SK-N-SH (cell line): ENCODE results near the gene LRRC8D. TPM values are rescaled to one million over a fixed set of nuclear protein-coding genes. Genes with fewer than 3 reads are reported as not detected.
A peak's percentile ranks its signal among the peaks of the same experiment; 100 is the strongest.

Experiments used
- CTCF ChIA-PET: fragments of 300-600, 350-600 bp; formaldehyde crosslinking; extraction: SDS; loops from one replicate; lab custom pipeline; 2021; lab: Yijun Ruan, JAX
- POLR2A ChIA-PET: fragments of 350-600 bp; sonication (Branson Sonifier 250); formaldehyde crosslinking; extraction: SDS; loops from one replicate; lab custom pipeline; 2020; ENCODE audit warnings: antibody characterized with exemption, inconsistent platforms; lab: Yijun Ruan, JAX
- DNase-seq: peaks from one replicate; pipeline ENCODE4 v3.0.0; 2012
- H2AFZ ChIP-seq: fragments of 200-600 bp; sonication (generic); 2 replicates; pipeline ENCODE4 v1.8.1; 2016; ENCODE audit warnings: antibody characterized with exemption, mild to moderate bottlenecking, low read depth
- H3F3A ChIP-seq: fragments of 200-600 bp; sonication (generic); replicated peaks from 2 replicates; pipeline ENCODE3; 2016; ENCODE audit warnings: antibody characterized with exemption, mild to moderate bottlenecking; ENCODE audit not compliant: insufficient read depth
- H3K27ac ChIP-seq, 2 experiments: fragments of 200-500 bp in 1 of 2; fragments of 200-600 bp in 1 of 2; sonication (Bioruptor generic) in 1 of 2; sonication (generic), shearing (Covaris generic) in 1 of 2; 2 replicates each; pipeline versions ENCODE4 v1.5.1 to v1.6.1; 2014 to 2016; ENCODE audit warnings: low read depth in 2 of 2, inconsistent platforms in 1 of 2, low read length in 1 of 2, mild to moderate bottlenecking in 1 of 2, mixed read lengths in 1 of 2
- H3K27me3 ChIP-seq: fragments of 200-600 bp; sonication (generic), shearing (Covaris generic); 2 replicates; pipeline ENCODE4 v1.6.1; 2016; ENCODE audit warnings: mixed run types; ENCODE audit not compliant: insufficient read depth
- H3K36me3 ChIP-seq, 2 experiments: fragments of 200-500 bp in 1 of 2; fragments of 200-600 bp in 1 of 2; sonication (Bioruptor generic) in 1 of 2; sonication (generic) in 1 of 2; replicated peaks in 1 of 2; 2 replicates each; pipeline versions ENCODE3 to v1.5.1; 2014 to 2016; ENCODE audit warnings: low read length in 1 of 2, mild to moderate bottlenecking in 1 of 2; ENCODE audit not compliant: insufficient read depth in 2 of 2, control insufficient read depth in 1 of 2
- H3K4me1 ChIP-seq, 2 experiments: fragments of 200-500 bp in 1 of 2; fragments of 200-600 bp in 1 of 2; sonication (Bioruptor generic) in 1 of 2; sonication (generic), shearing (Covaris generic) in 1 of 2; 2 replicates each; pipeline versions ENCODE4 v1.5.1 to v1.6.1; 2014 to 2016; ENCODE audit warnings: low read depth in 1 of 2, low read length in 1 of 2, mixed run types in 1 of 2; ENCODE audit not compliant: insufficient read depth in 2 of 2, control insufficient read depth in 1 of 2
- H3K4me2 ChIP-seq: fragments of 200-600 bp; sonication (generic), shearing (Covaris generic); 2 replicates; pipeline ENCODE4 v1.6.1; 2017; ENCODE audit warnings: mixed run types
- H3K4me3 ChIP-seq, 2 experiments: fragments of 200-500 bp in 1 of 2; fragments of 200-600 bp in 1 of 2; sonication (Bioruptor generic) in 1 of 2; sonication (generic), shearing (Covaris generic) in 1 of 2; 2 replicates each; pipeline versions ENCODE4 v1.5.1 to v1.8.1; 2014 to 2016; ENCODE audit warnings: low read depth in 2 of 2, inconsistent platforms in 1 of 2, low read length in 1 of 2, mild to moderate bottlenecking in 1 of 2, mixed read lengths in 1 of 2, moderate library complexity in 1 of 2
- H3K79me2 ChIP-seq: fragments of 200-600 bp; sonication (generic); 2 replicates; pipeline ENCODE4 v1.8.1; 2017; ENCODE audit warnings: mild to moderate bottlenecking; ENCODE audit not compliant: insufficient read depth
- H3K9ac ChIP-seq: fragments of 200-600 bp; sonication (generic); 2 replicates; pipeline ENCODE4 v1.6.1; 2017; ENCODE audit warnings: mixed run types
- H3K9me2 ChIP-seq: fragments of 200-600 bp; sonication (generic); 2 replicates; pipeline ENCODE4 v1.6.1; 2017; ENCODE audit warnings: mixed run types
- H3K9me3 ChIP-seq: fragments of 200-600 bp; sonication (generic); 2 replicates; pipeline ENCODE4 v1.6.1; 2017; ENCODE audit warnings: mixed run types, mild to moderate bottlenecking, moderate library complexity
- H4K20me1 ChIP-seq: fragments of 200-600 bp; sonication (generic); 2 replicates; pipeline ENCODE4 v1.6.1; 2017; ENCODE audit warnings: mild to moderate bottlenecking, mixed run types; ENCODE audit not compliant: insufficient read depth
- CTCF ChIP-seq: fragments of 200-600 bp; sonication (generic); IDR thresholded peaks from 2 replicates; pipeline ENCODE4 v1.6.1; 2017; ENCODE audit warnings: antibody characterized with exemption, mild to moderate bottlenecking, moderate library complexity
- ELF1 ChIP-seq: IDR thresholded peaks from 2 replicates; pipeline ENCODE4 v1.4.0; 2012
- GABPA ChIP-seq: IDR thresholded peaks from 2 replicates; pipeline ENCODE4 v1.4.0; 2012; ENCODE audit warnings: low read depth, mild to moderate bottlenecking
- JUND ChIP-seq: IDR thresholded peaks from 2 replicates; pipeline ENCODE4 v1.4.0; 2012
- NFIC ChIP-seq: IDR thresholded peaks from 2 replicates; pipeline ENCODE4 v1.4.0; 2012; ENCODE audit warnings: borderline replicate concordance
- NRF1 ChIP-seq: IDR thresholded peaks from 2 replicates; pipeline ENCODE4 v1.6.1; 2012; ENCODE audit warnings: low read depth, mild to moderate bottlenecking, low read length
- POLR2AphosphoS5 ChIP-seq: IDR thresholded peaks from 2 replicates; pipeline ENCODE4 v1.6.1; 2012; ENCODE audit warnings: low read depth, low read length
- RAD21 ChIP-seq: IDR thresholded peaks from 2 replicates; pipeline ENCODE4 v1.6.1; 2012; ENCODE audit warnings: mild to moderate bottlenecking, low read length
- RCOR1 ChIP-seq: fragments of 150-350 bp; IDR thresholded peaks from 2 replicates; pipeline ENCODE4 v1.6.1; 2017; ENCODE audit warnings: antibody characterized with exemption, low read length
- REST ChIP-seq: IDR thresholded peaks from 2 replicates; pipeline ENCODE4 v1.6.1; 2012; ENCODE audit warnings: mild to moderate bottlenecking, low read depth, low read length, moderate library complexity
- RXRA ChIP-seq: IDR thresholded peaks from 2 replicates; pipeline ENCODE4 v1.4.0; 2012; ENCODE audit warnings: low read depth, mild to moderate bottlenecking, borderline replicate concordance
- SIN3A ChIP-seq: IDR thresholded peaks from 2 replicates; pipeline ENCODE4 v1.6.1; 2012; ENCODE audit warnings: low read depth, mild to moderate bottlenecking, low read length, moderate library complexity, borderline replicate concordance
- SMC3 ChIP-seq: IDR thresholded peaks from 2 replicates; pipeline ENCODE4 v1.6.1; 2012; ENCODE audit warnings: low read depth, low read length, improper control_type of control experiment
- USF1 ChIP-seq: IDR thresholded peaks from 2 replicates; pipeline ENCODE4 v1.4.0; 2012; ENCODE audit warnings: low read depth, borderline replicate concordance
- YY1 ChIP-seq: IDR thresholded peaks from 2 replicates; pipeline ENCODE4 v1.4.0; 2012; ENCODE audit warnings: low read depth, mild to moderate bottlenecking
- ZBTB33 ChIP-seq: IDR thresholded peaks from 2 replicates; pipeline ENCODE4 v1.4.0; 2012; ENCODE audit warnings: low read depth, borderline replicate concordance
- WGBS: methylation state at CpG from one replicate; pipeline ENCODE4 v1.1.6; 2017; ENCODE audit warnings: low lambda C conversion rate; 5-methylcytosine and 5-hydroxymethylcytosine counted together
- polyA plus RNA-seq, 3 experiments: library from polyadenylated mRNA; depleted of rRNA; stranded (reverse); fragments of >200 nt; gene quantifications; 2 replicates each; pipeline ENCODE4 v1.2.3, GENCODE V29; 2012

Gene LRRC8D
- polyA plus RNA-seq, 1 of the 3 experiments (the other 2 are of a cell fraction), result 15.0 TPM

- Histone ChIP-seq H3K9ac (no peak overlapping the region), H3K9me2 (no peaks in the 10 kb centered on the region), H3K9me3 (no peaks in the 10 kb centered on the region), H3K36me3 (peaks cover 5 to 20% of the 10 kb centered on the region in 2 experiments), H3F3A (peaks cover 4% of the 10 kb centered on the region), H3K4me2 (peak overlapping the region; percentile 94; the same call in 1 of the 2 replicates), H3K4me1 (peaks cover 7 to 18% of the 10 kb centered on the region in 2 experiments; a peak in 3 of 4 replicates), H4K20me1 (no peaks in the 10 kb centered on the region), H3K27me3 (no peaks in the 10 kb centered on the region), H3K79me2 (no peaks in the 10 kb centered on the region; the same call in 1 of the 2 replicates), H3K4me3 (no peak overlapping the region), H3K27ac (no peak overlapping the region), H2AFZ (no peak overlapping the region)
- DNase-seq, result no peak
- CTCF ChIA-PET, result interaction anchor here (1.2 to 1.3 kb wide), 2 partner anchors 24 to 40 kb away, joined by 3 to 5 read pairs; partner anchors contain the start of gene LRRC8D
- WGBS, result 100% methylated on average over 5 of the region's 5 CpGs
- no peak for TF ChIP-seq SMC3
- POLR2A ChIA-PET, result no interaction called here
Observed at GRCh38 chr1:89844860-89845259, 24.0 kb downstream of the LRRC8D start.

GRCh38 chr1:89847191-89847729 is 26.4 kb downstream of the LRRC8D start:
- Histone ChIP-seq H3K27me3 (no peaks in the 10 kb centered on the region), H2AFZ (no peak overlapping the region), H3K4me2 (no peak overlapping the region), H3K79me2 (no peaks in the 10 kb centered on the region; the same call in 1 of the 2 replicates), H4K20me1 (no peaks in the 10 kb centered on the region)
- DNase-seq, result no peak
- TF ChIP-seq NFIC (no peak), ZBTB33 (no peak), ELF1 (no peak), YY1 (no peak), RXRA (no peak), GABPA (no peak), SIN3A (no peak), CTCF (no peak), NRF1 (no peak), JUND (no peak), POLR2AphosphoS5 (no peak), USF1 (no peak), RCOR1 (no peak), SMC3 (no peak), RAD21 (no peak), REST (no peak)
- TF ChIP-seq, all 33 proteins: peak for 0
- peaks cover 6 to 18% of the 10 kb centered on the region in 2 experiments; a peak in 3 of 4 replicates for H3K4me1 ChIP-seq
- no peak overlapping the region for H3K4me3 ChIP-seq
- WGBS, result 93% methylated on average over 4 of the region's 4 CpGs
- H3K36me3 ChIP-seq, result peaks cover 5 to 20% of the 10 kb centered on the region in 2 experiments
- no peaks in the 10 kb centered on the region for H3K9me3 ChIP-seq
- no peak overlapping the region for H3K27ac ChIP-seq
- H3F3A ChIP-seq, result peaks cover 4% of the 10 kb centered on the region
- no peaks in the 10 kb centered on the region for H3K9me2 ChIP-seq
- H3K9ac ChIP-seq, result no peak overlapping the region
- POLR2A ChIA-PET, result no interaction called here
- CTCF ChIA-PET, result interaction anchor here (0.6 to 2.6 kb wide), 5 partner anchors 11 to 139 kb away, joined by 3 to 8 read pairs (median 4); no protein-coding TSS in a partner anchor
